HG02981 (cell line): ENCODE results near the gene MRPL18.
"Not testable (repeated sequence)": the region's sequence is repeated elsewhere in the genome, so short reads cannot be mapped to it uniquely, and the experiment has no call there.

Experiments used
- ATAC-seq: cut with Tn5 transposase; IDR thresholded peaks from one replicate; pipeline ENCODE4 v1.9.1; 2021; ENCODE audit warnings: mild to moderate bottlenecking, moderate library complexity; ENCODE audit not compliant: unreplicated experiment

The MRPL18 gene

DNA sequence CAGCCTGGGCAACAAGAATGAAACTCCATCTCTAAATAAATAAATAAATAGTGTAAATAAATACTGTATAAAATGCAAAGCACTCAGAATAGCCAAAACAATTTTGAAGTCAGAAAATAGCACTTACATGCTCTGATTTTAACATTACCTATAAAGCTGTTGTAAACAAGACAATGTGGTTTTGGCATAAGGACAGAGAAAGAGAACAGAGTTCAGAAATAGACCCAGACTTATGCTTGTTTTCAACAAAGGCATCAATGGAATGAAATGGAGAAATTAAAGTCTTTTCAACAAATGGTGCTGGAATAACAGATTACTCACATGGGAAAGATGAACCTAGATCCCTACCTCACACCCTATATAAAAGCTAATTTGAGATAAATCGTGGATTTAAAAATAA is 18.1 kb upstream of the MRPL18 start:
- no peak for ATAC-seq

GRCh38 chr6:159777240-159777904 is 12.9 kb upstream of the MRPL18 start:
- no peak for ATAC-seq

DNA sequence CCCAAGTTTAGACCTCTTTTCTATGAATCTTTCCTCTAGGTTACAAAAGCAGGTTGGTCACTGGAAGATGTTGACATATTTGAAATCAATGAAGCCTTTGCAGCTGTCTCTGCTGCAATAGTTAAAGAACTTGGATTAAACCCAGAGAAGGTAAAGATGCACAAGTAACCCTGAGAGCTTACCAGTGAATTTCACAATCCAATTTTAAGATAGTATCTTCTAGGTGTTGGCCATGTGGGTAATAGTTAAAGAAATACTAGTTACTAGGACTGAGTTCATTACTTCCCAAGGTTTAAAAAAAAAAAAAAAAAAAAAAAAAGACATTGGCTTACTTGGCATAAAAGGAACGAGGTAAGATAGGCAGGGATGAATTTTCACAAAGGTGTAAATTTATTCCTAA is 12.1 kb upstream of the MRPL18 start:
- no peak for ATAC-seq

GRCh38 chr6:159778542-159779103 is 11.6 kb upstream of the MRPL18 start:
- no peak for ATAC-seq

GRCh38 chr6:159788276-159788675 is 2.0 kb upstream of the MRPL18 start:
- no peak for ATAC-seq

DNA sequence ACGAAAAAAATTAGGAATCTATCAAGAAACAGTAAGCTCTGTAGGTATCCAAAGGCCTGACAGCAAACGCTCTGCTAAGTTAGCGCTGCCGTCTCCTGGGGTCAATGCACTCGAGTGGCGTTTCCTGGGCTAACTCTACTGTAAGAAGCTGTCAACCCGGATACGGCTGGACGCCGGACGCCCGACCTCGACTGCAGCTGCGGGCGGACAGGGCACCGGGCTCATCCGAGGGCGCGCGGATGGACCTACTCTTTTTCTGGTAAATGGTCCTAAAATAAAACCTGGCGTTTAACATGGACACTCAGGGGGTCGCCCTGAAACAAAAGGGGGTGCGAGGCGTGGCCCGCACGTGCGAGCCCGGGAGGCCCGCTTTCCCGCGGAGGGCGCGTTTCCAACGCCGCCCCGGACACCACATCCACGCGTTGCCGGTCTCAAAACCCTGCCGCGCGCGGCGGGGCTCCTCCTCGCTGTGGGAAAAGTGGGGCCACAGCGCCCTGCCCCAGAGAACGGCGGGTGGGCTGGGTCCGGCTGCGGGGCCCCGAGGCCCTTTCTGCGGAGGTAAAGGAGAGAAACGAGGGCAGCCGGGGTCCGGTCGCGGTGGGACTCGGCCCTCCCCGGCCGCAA is 1.4 kb upstream of the MRPL18 start:
- ATAC-seq = no peak

GRCh38 chr6:159789377-159790148 is 704 bp upstream of the MRPL18 start, which contains the start of gene TCP1:
Gene TCP1 (minus strand): TSS chr6:159789602. CDS start chr6:159789468, 134 bp downstream.
- ATAC-seq = peak; percentile 58

DNA sequence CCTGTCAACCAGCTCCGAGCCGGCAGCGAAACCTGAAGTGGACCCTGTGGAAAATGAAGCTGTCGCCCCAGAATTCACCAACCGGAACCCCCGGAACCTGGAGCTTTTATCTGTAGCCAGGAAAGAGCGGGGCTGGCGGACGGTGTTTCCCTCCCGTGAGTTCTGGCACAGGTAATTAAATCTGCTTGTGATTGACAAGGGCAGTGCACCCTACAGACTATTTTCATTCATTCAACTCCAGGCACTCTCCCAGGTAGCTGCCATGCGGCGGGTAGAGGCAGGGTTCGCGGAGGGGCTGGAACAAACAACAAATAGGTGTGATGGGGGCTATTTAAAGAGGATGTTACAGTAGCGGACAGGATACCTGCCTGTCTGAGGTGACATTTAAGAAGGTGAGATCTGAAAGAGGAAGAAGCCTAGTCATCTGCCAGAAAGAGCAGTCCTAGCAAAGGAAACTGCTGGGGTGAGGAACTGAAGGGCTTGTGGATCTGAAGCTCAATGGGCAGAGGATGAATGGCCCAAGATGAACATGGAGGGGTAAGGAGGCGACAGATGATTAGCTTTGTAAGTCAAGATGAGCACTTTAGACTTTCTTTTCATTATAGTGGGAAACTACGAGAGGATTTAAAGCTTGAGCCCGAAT is 810 bp downstream of the MRPL18 start:
- ATAC-seq = no peak

- ATAC-seq = not testable (repeated sequence)
Measured at GRCh38 chr6:159794976-159795375, 4.7 kb downstream of the MRPL18 start.

DNA sequence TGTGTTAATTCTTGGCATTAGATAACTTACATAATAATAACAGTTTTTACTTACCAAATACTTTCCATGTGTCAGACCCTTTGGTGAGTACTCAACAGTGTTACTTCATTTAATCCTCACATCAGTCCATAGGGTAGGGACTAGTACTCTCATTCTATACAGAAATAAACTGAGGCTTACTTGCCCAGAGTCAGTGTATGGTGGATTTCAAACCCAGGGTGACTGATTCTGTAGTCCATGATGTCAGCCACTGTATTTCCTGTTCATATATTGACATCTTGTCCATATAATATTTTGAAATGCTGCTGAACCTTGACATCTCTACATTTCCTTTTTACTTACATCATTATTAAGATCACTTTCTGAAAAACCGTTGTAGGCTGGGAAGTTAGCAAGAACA is 7.3 kb downstream of the MRPL18 start:
- ATAC-seq = no peak

DNA sequence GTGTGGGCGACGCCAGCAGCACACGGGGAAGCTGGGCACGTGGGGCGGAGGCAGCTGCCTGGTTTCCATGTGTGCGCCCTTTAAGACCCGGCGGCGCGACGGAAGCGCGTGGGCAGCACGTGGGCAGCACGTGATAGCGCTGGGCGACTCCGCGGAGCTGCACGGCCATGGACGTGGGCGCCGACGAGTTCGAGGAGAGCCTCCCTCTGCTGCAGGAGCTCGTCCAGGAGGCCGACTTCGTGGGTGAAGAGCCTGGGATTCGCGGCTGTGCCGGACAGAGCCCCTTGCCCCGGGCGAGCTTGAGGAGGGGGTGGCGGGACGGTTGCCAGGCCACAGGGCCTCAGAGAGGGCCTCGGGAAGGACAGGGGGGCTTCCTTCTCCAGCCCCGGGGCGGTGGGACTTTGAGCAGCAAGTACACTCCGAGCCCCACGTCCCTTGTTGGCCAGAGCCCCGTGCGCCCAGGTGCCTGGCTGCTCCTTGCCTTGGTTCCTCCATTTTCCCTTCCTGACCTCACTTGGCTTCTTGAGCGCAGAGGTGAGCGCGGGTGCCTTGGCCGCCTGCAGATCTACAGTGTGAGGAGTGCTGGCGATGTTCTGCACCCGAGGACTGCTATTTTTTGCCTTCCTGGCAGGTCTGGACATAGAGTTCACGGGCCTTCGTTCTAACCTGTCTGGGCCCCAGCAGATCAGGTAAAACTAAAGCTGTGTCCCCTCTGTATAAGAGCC is 10.0 kb downstream of the MRPL18 start, which contains the start of gene PNLDC1:
PNLDC1 (plus strand) TSS at position 136 of the 725 bp plus-strand sequence; CDS start at position 168, 32 bp downstream.
- no peak for ATAC-seq

GRCh38 chr6:159801935-159802334 is 11.7 kb downstream of the MRPL18 start:
- ATAC-seq = no peak

GRCh38 chr6:159804504-159804903 is 14.2 kb downstream of the MRPL18 start:
- ATAC-seq = no peak

GRCh38 chr6:159805440-159806020 is 15.3 kb downstream of the MRPL18 start:
- no peak for ATAC-seq

- ATAC-seq = no peak
Measured at GRCh38 chr6:159806021-159806458, 15.8 kb downstream of the MRPL18 start.

DNA sequence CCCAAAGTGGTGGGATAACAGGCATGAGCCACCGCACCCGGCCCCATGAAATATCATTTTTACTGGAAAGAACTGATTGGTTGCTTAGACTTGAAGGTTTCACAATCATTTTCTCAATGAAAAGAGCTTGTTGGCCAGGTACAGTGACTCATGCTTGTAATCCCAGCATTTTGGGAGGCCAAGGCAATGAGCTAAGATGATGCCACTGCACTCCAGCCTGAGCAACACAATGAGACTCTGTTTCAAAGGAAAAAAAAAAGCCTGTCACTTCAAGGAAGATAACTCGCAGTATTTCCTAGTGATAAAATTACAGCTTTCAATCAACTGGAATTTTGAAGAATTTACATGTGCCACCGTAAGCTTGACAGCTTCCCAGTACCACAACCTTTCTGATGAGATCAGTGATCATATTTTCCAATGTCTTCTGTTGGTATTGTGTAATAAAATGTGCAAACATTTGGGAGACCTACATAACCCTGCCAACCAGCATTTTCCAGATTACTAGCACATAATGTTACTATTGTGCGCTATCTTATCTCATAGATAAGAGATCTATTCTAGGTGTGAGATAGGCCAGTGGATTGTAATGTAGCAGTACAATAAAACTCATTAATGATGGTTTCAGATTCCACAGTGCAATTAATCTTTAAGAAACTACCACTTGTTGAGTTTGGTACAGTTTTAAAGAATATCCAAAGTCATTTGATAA is 17.0 kb downstream of the MRPL18 start:
- no peak for ATAC-seq

DNA sequence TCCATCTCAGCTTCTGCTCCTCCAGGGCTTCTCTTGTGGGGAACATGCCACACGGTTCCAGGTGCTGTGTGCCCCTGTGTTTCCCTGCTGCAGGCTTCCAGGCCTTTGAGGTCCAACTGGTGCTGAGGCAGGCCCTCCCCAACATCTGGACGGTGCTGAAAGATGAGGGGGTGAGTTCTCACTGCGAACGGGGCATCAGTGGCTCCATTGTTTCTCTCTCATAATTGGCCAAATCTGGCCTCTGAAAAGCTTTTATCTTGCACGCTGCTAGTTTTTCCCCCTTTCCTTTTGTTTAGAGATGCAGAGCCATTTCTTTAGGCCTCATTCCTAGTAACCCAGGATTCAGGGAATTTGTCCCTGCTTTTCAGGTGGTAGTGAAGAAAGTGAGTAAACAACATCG is 18.4 kb downstream of the MRPL18 start:
- no peak for ATAC-seq

GRCh38 chr6:159809149-159809548 is 18.9 kb downstream of the MRPL18 start:
- no peak for ATAC-seq

DNA sequence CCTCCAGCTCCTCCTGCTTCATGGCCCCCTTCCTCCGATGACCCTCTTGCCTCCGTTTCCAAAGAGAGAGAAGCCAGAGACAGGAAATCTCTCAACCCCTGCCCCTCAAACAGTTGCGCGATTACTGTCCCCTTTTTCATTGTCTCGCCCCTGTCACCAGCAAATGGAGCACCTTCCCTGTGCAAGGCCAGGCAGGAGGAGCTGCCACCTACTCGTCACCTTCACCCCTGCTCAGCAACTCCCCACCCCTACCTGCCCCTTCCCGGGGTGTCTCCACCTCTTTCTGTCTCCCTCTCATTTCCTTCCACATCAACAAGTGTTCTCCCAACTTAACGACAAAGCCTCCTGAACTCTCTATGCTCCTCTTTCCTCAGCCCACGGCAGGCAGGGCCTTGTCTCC is 23.5 kb downstream of the MRPL18 start:
- no peak for ATAC-seq
